Endothelial cell of umbilical vein (primary cell): Measurements from ENCODE around the gene LUC7L2. TPM values are rescaled to one million over a fixed set of nuclear protein-coding genes. Genes with fewer than 3 reads are reported as not detected.
A peak's percentile ranks its signal among the peaks of the same experiment; 100 is the strongest.

Source experiments
- Bru-seq: library from RNA; stranded (reverse); fragments of 400-500 nt; gene quantifications from one replicate; lab custom pipeline; 2021; lab: Mats Ljungman, UMichigan
- BruChase-seq, 2 experiments: library from RNA; stranded (reverse); fragments of 400-500 nt; gene quantifications; one replicate each; lab custom pipeline; 2021; lab: Mats Ljungman, UMichigan
- BruUV-seq: library from RNA; stranded (reverse); fragments of 400-500 nt; replicated peaks from 2 replicates; lab custom pipeline; 2021; lab: Mats Ljungman, UMichigan
- CTCF ChIA-PET: fragments of 300-600, 350-600 bp; sonication (Branson Sonifier 250); formaldehyde crosslinking; loops from one replicate; lab custom pipeline; 2021; ENCODE audit warnings: antibody characterized with exemption, inconsistent platforms; lab: Charles Lee
- POLR2A ChIA-PET: fragments of 300-600, 350-600 bp; sonication (Branson Sonifier 250); formaldehyde crosslinking; loops from one replicate; lab custom pipeline; 2021; ENCODE audit warnings: antibody characterized with exemption, inconsistent platforms; lab: Charles Lee
- DNase-seq: peaks from one replicate; pipeline ENCODE4 v3.0.0-alpha.2; 2011; ENCODE audit warnings: low read depth, low spot score
- FAIRE-seq: peaks from 2 replicates; lab custom pipeline; 2011; peaks lifted over from hg19 to GRCh38; lab: Jason Lieb, UNC
- H2AFZ ChIP-seq: 2 replicates; pipeline ENCODE4 v1.6.0; 2012; ENCODE audit warnings: low read depth, low read length, control low read depth, inconsistent platforms
- H3K27ac ChIP-seq: 2 replicates; pipeline ENCODE4 v1.5.1; 2011; ENCODE audit warnings: low read depth, mild to moderate bottlenecking, control low read depth, low read length, moderate library complexity; ENCODE audit not compliant: insufficient read depth
- H3K27me3 ChIP-seq, 2 experiments: 2 replicates each; pipeline versions ENCODE4 v1.6.0 to v1.6.1; 2011; ENCODE audit warnings: low read length in 2 of 2, mixed read lengths in 1 of 2; ENCODE audit not compliant: control insufficient read depth in 2 of 2, insufficient read depth in 2 of 2
- H3K36me3 ChIP-seq, 2 experiments: 2 replicates in 1 of 2; 3 replicates in 1 of 2; pipeline ENCODE4 v1.5.1; 2011; ENCODE audit warnings: low read length in 2 of 2, mild to moderate bottlenecking in 1 of 2, moderate library complexity in 1 of 2; ENCODE audit not compliant: control insufficient read depth in 2 of 2, insufficient read depth in 2 of 2; ENCODE audit errors: extremely low read depth in 1 of 2
- H3K4me1 ChIP-seq: 3 replicates; pipeline ENCODE4 v1.5.1; 2011; ENCODE audit warnings: mild to moderate bottlenecking, low read length; ENCODE audit not compliant: control insufficient read depth, insufficient read depth; ENCODE audit errors: extremely low read depth
- H3K4me2 ChIP-seq: 2 replicates; pipeline ENCODE4 v1.6.1; 2011; ENCODE audit warnings: low read length, control low read depth, mixed read lengths; ENCODE audit not compliant: insufficient read depth
- H3K4me3 ChIP-seq, 3 experiments: fragments of 200-600 bp in 1 of 3; sonication (generic), shearing (Covaris generic) in 1 of 3; replicated peaks in 1 of 3; 2 replicates each; pipeline ENCODE4 v1.5.1; 2011 to 2016; ENCODE audit warnings: control low read depth in 3 of 3, low read length in 3 of 3, mild to moderate bottlenecking in 2 of 3, inconsistent platforms in 1 of 3, low read depth in 1 of 3, moderate library complexity in 1 of 3; ENCODE audit not compliant: insufficient read depth in 1 of 3
- H3K79me2 ChIP-seq: 2 replicates; pipeline ENCODE4 v1.6.0; 2012; ENCODE audit warnings: low read length, inconsistent platforms; ENCODE audit not compliant: control insufficient read depth, insufficient read depth
- H3K9ac ChIP-seq: replicated peaks from 2 replicates; pipeline ENCODE3; 2011; ENCODE audit warnings: low read length, control low read depth; ENCODE audit not compliant: insufficient read depth; ENCODE audit errors: extremely low read depth
- H3K9me1 ChIP-seq: replicated peaks from 3 replicates; pipeline ENCODE4 v1.6.0; 2011; ENCODE audit warnings: mild to moderate bottlenecking, low read length; ENCODE audit not compliant: control insufficient read depth, insufficient read depth; ENCODE audit errors: extremely low read depth
- H3K9me3 ChIP-seq: replicated peaks from 2 replicates; pipeline ENCODE4 v1.5.1; 2012; ENCODE audit warnings: low read length, inconsistent platforms; ENCODE audit not compliant: control insufficient read depth, insufficient read depth
- H4K20me1 ChIP-seq: replicated peaks from 2 replicates; pipeline ENCODE3; 2011; ENCODE audit warnings: mild to moderate bottlenecking, low read length; ENCODE audit not compliant: control insufficient read depth, insufficient read depth; ENCODE audit errors: extremely low read depth
- EZH2 ChIP-seq: IDR thresholded peaks from 2 replicates; pipeline ENCODE4 v1.6.1; 2012; ENCODE audit warnings: borderline replicate concordance, low read depth, mild to moderate bottlenecking, moderate library complexity, low read length, inconsistent platforms; ENCODE audit not compliant: severe bottlenecking
- FOS ChIP-seq: IDR thresholded peaks from 2 replicates; pipeline ENCODE4 v1.6.1; 2011; ENCODE audit warnings: mild to moderate bottlenecking, low read length, moderate library complexity, borderline replicate concordance; ENCODE audit not compliant: insufficient read depth
- GATA2 ChIP-seq: IDR thresholded peaks from 2 replicates; pipeline ENCODE4 v1.7.0; 2011; ENCODE audit warnings: low read depth, mild to moderate bottlenecking, moderate library complexity, mixed read lengths, low read length; ENCODE audit not compliant: insufficient read length, insufficient read depth
- JUN ChIP-seq: IDR thresholded peaks from 2 replicates; pipeline ENCODE4 v1.6.1; 2011; ENCODE audit warnings: borderline replicate concordance, low read depth; ENCODE audit not compliant: insufficient read length, insufficient read depth
- MAX ChIP-seq: IDR thresholded peaks from 2 replicates; pipeline ENCODE4 v1.6.1; 2011; ENCODE audit not compliant: insufficient read depth, insufficient read length
- MYC ChIP-seq: IDR thresholded peaks from one replicate; pipeline ENCODE4 v1.6.1; 2011; ENCODE audit warnings: mild to moderate bottlenecking, low read depth, low read length
- POLR2A ChIP-seq: IDR thresholded peaks from 2 replicates; pipeline ENCODE4 v1.6.1; 2012; ENCODE audit warnings: low read depth, mild to moderate bottlenecking, control low read depth, low read length
- POLR2AphosphoS5 ChIP-seq: IDR thresholded peaks from 2 replicates; pipeline ENCODE4 v1.6.1; 2012; ENCODE audit warnings: low read depth, mild to moderate bottlenecking, control low read depth, low read length, moderate library complexity; ENCODE audit not compliant: insufficient read depth
- dilution Hi-C: fragments of 300-500 bp; cut with MboI; formaldehyde crosslinking; loops from one replicate; pipeline ENCODE4 v1.15.0; 2019; ENCODE audit warnings: low sequenced_read_pairs; ENCODE audit not compliant: extremely low pct_ligation_motif_present
- intact Hi-C: fragments of 100-400 bp; cut with micrococcal nuclease; formaldehyde crosslinking; loops from one replicate; pipeline ENCODE4 v1.10.0; 2022
- long read RNA-seq: library from polyadenylated mRNA; stranded (forward); transcript quantifications from one replicate; pipeline ENCODE4 v2.0.0, GENCODE V29; 2021
- polyA minus RNA-seq, 3 experiments: library from RNA; depleted of rRNA, polyadenylated mRNA; stranded (reverse); fragments of >200 nt; gene quantifications; 1 replicate in 1 of 3; 2 replicates in 2 of 3; pipeline ENCODE4 v1.2.3, GENCODE V29; 2011
- polyA plus RNA-seq, 4 experiments: library from polyadenylated mRNA; depleted of rRNA in 3 of 4; stranded (reverse) in 3 of 4; unstranded in 1 of 4; fragments of >200 nt; gene quantifications; 2 replicates each; pipeline versions ENCODE4 v1.2.1 to v1.2.3, GENCODE V29; 2011 to 2012; ENCODE audit warnings: missing spikeins in 1 of 4
- total RNA-seq: library from RNA; stranded (reverse); gene quantifications from 2 replicates; pipeline ENCODE4 v1.2.3, GENCODE V29; 2021

LUC7L2 gene
- total RNA-seq (85.8 and 87.6 TPM in 2 replicates), polyA plus RNA-seq (28.0 and 34.4 TPM in 2 replicates), polyA minus RNA-seq (49.9 and 59.8 TPM in 2 replicates), Bru-seq, nascent RNA (percentile 90 among the genes with signal in this experiment), BruChase-seq, experiment 1, labeled RNA remaining after a 6-hour chase (percentile 96 among the genes with signal in this experiment), BruChase-seq, experiment 2, labeled RNA remaining after a 2-hour chase (percentile 97 among the genes with signal in this experiment)
- polyA plus RNA-seq (2011; cell fraction: cytosol; rRNA removed), result 24.8 and 27.3 TPM in 2 replicates
- polyA plus RNA-seq (2011; cell fraction: nucleus; rRNA removed), result 93.1 and 120 TPM in 2 replicates
- 30.6 and 43.6 TPM in 2 replicates for polyA plus RNA-seq (2012)
- 39.1 TPM for polyA minus RNA-seq (2011; cell fraction: cytosol; rRNA and poly(A)+ RNA removed)
- 135 and 236 TPM in 2 replicates for polyA minus RNA-seq (2011; cell fraction: nucleus; rRNA and poly(A)+ RNA removed)
- long read RNA-seq, transcript LUC7L2-202 (10 exons, 2,645 nt), result major isoform, 219 of 303 reads
- long read RNA-seq, partial matches to known transcripts, result 53 of 303 reads
- long read RNA-seq, other reads (novel, unspliced or antisense), result 30 of 303 reads

- BruUV-seq, result no TSS peak
- CTCF ChIA-PET, result interaction anchor here (1.5 to 2.2 kb wide), 3 partner anchors 15 to 75 kb away, joined by 4 to 15 read pairs (median 4); no protein-coding TSS in a partner anchor
These were observed at the start of gene LUC7L2 for GRCh38 chr7:139359366-139360209. Gene LUC7L2 (plus strand): TSS chr7:139359894. CDS start chr7:139360262, 368 bp downstream.

More at GRCh38 chr7:139359366-139360209, at the start of gene LUC7L2:
- POLR2A ChIA-PET, result interaction anchor here (0.7 to 1.1 kb wide), 3 partner anchors 17 to 242 kb away, joined by 3 to 5 read pairs (median 4); partner anchors contain the start of gene FMC1
- peak within 1 kb of the TSS; percentile 98 for H3K27ac ChIP-seq
- no peaks in the 10 kb centered on the region for H4K20me1 ChIP-seq
- no peak for TF ChIP-seq FOS
- peak; percentile 98 for TF ChIP-seq POLR2A
- TF ChIP-seq GATA2, result no peak
- TF ChIP-seq JUN, result no peak
- TF ChIP-seq POLR2AphosphoS5, result peak; percentile 96
- peak; percentile 25 for TF ChIP-seq MAX
- TF ChIP-seq EZH2, result no peak
- TF ChIP-seq MYC, result no peak
- peak within 1 kb of the TSS; percentile 99 for H3K4me2 ChIP-seq
- peak within 1 kb of the TSS; percentile 82 to 97 (median 95) for H3K4me3 ChIP-seq
- H3K36me3 ChIP-seq, result peaks cover 0 to 2% of the 10 kb centered on the region in 2 experiments
- dilution Hi-C loops, result no loop called here
- DNase-seq (peak; percentile 99), FAIRE-seq (peak; percentile 89)
- no peaks in the 10 kb centered on the region for H3K9me1 ChIP-seq
- H3K4me1 ChIP-seq, result peaks cover 21% of the 10 kb centered on the region
- H3K79me2 ChIP-seq, result peaks cover 43% of the 10 kb centered on the region
- H3K9ac ChIP-seq, result peak within 1 kb of the TSS; percentile 99
- intact Hi-C loops, result loop anchor here (1.0 to 10.0 kb wide), 4 partner anchors 19 to 685 kb away; partner anchors contain the start of genes UBN2 and ZC3HAV1
- peak within 1 kb of the TSS; percentile 75 for H2AFZ ChIP-seq
- no peaks in the 10 kb centered on the region for H3K27me3 ChIP-seq
- no peaks in the 10 kb centered on the region for H3K9me3 ChIP-seq
